SK-N-SH treated with all-trans-retinoic acid at 6 μM for 48 hours (cell line): ENCODE data around the gene PLD3.

Experiments
- ATAC-seq: fragments of 200-7000 bp; cut with Tn5 transposase; 3 replicates; pipeline ENCODE4 v1.9.1; 2020; ENCODE audit warnings: mild to moderate bottlenecking, moderate library complexity
- CREB5 ChIP-seq: fragments of 250-450 bp; sonication (Bioruptor Pico); IDR thresholded peaks from 2 replicates; pipeline ENCODE4 v1.5.1; 2020; ENCODE audit warnings: low read depth, mild to moderate bottlenecking, moderate library complexity
- CSDC2 ChIP-seq: fragments of 250-450 bp; sonication (Bioruptor Pico); IDR thresholded peaks from 2 replicates; pipeline ENCODE4 v1.5.0; 2020; ENCODE audit warnings: mild to moderate bottlenecking, moderate library complexity
- ESRRG ChIP-seq: fragments of 250-450 bp; sonication (Bioruptor Pico); IDR thresholded peaks from 2 replicates; pipeline ENCODE4 v1.6.1; 2021; ENCODE audit warnings: mild to moderate bottlenecking
- GLIS3 ChIP-seq: fragments of 250-450 bp; sonication (Bioruptor Pico); IDR thresholded peaks from 2 replicates; pipeline ENCODE4 v1.5.0; 2020; ENCODE audit warnings: mild to moderate bottlenecking, moderate library complexity
- OSR1 ChIP-seq: fragments of 250-450 bp; sonication (Bioruptor Pico); IDR thresholded peaks from 2 replicates; pipeline ENCODE4 v1.8.0; 2022; ENCODE audit warnings: moderate library complexity, mild to moderate bottlenecking, inconsistent platforms
- PATZ1 ChIP-seq: fragments of 250-450 bp; sonication (Bioruptor Pico); IDR thresholded peaks from 2 replicates; pipeline ENCODE4 v1.8.0; 2020; ENCODE audit warnings: mild to moderate bottlenecking, moderate library complexity, borderline replicate concordance
- POU6F1 ChIP-seq: fragments of 250-450 bp; sonication (Bioruptor Pico); IDR thresholded peaks from 2 replicates; pipeline ENCODE4 v1.8.0; 2021; ENCODE audit warnings: low read depth, mild to moderate bottlenecking, moderate library complexity, borderline replicate concordance
- RARB ChIP-seq: fragments of 250-450 bp; sonication (Bioruptor Pico); IDR thresholded peaks from 2 replicates; pipeline ENCODE4 v1.8.0; 2021; ENCODE audit warnings: mild to moderate bottlenecking, moderate library complexity
- SNAI2 ChIP-seq: fragments of 250-450 bp; sonication (Bioruptor Pico); IDR thresholded peaks from 2 replicates; pipeline ENCODE4 v1.5.0; 2020; ENCODE audit warnings: mild to moderate bottlenecking, moderate library complexity
- TCF4 ChIP-seq: fragments of 250-450 bp; sonication (Bioruptor Pico); IDR thresholded peaks from 2 replicates; pipeline ENCODE4 v1.8.0; 2021; ENCODE audit warnings: mild to moderate bottlenecking, moderate library complexity, borderline replicate concordance
- TOX ChIP-seq: fragments of 250-450 bp; sonication (Bioruptor Pico); IDR thresholded peaks from 2 replicates; pipeline ENCODE4 v1.8.0; 2021; ENCODE audit warnings: mild to moderate bottlenecking, moderate library complexity, borderline replicate concordance
- TSHZ2 ChIP-seq: fragments of 250-450 bp; sonication (Bioruptor Pico); IDR thresholded peaks from 2 replicates; pipeline ENCODE4 v1.5.0; 2020; ENCODE audit warnings: mild to moderate bottlenecking, moderate library complexity
- ZC3H10 ChIP-seq: fragments of 250-450 bp; sonication (Bioruptor Pico); IDR thresholded peaks from 2 replicates; pipeline ENCODE4 v1.5.1; 2021; ENCODE audit warnings: mild to moderate bottlenecking, moderate library complexity
- ZFP3 ChIP-seq: fragments of 250-450 bp; sonication (Bioruptor Pico); IDR thresholded peaks from 2 replicates; pipeline ENCODE4 v1.5.0; 2020; ENCODE audit warnings: mild to moderate bottlenecking, moderate library complexity
- ZFP30 ChIP-seq: fragments of 450-650 bp; formaldehyde crosslinking; IDR thresholded peaks from 2 replicates; pipeline ENCODE4 v1.5.0; 2022; ENCODE audit warnings: mild to moderate bottlenecking, moderate library complexity
- ZNF565 ChIP-seq: fragments of 450-650 bp; formaldehyde crosslinking; conservative IDR thresholded peaks from 2 replicates; pipeline ENCODE4 v1.5.0; 2020; ENCODE audit warnings: low read depth, mild to moderate bottlenecking, moderate library complexity
- ZNF70 ChIP-seq: fragments of 450-650 bp; formaldehyde crosslinking; IDR thresholded peaks from 2 replicates; pipeline ENCODE4 v1.5.0; 2020; ENCODE audit warnings: mild to moderate bottlenecking, moderate library complexity
- ZNF8 ChIP-seq: fragments of 450-650 bp; formaldehyde crosslinking; IDR thresholded peaks from 2 replicates; pipeline ENCODE4 v1.5.0; 2020; ENCODE audit warnings: mild to moderate bottlenecking, moderate library complexity
- TF ChIP-seq, protein P1 (sequence below): fragments of 250-450 bp; sonication (Bioruptor Pico); IDR thresholded peaks from 2 replicates; pipeline ENCODE4 v1.5.1; 2021; ENCODE audit warnings: mild to moderate bottlenecking, moderate library complexity

PLD3 gene

GRCh38 chr19:40317338-40317737, 31.2 kb upstream of the PLD3 start:
- TF ChIP-seq OSR1 (CRISPR knock-in tag): no peak
- ATAC-seq: no peak

DNA sequence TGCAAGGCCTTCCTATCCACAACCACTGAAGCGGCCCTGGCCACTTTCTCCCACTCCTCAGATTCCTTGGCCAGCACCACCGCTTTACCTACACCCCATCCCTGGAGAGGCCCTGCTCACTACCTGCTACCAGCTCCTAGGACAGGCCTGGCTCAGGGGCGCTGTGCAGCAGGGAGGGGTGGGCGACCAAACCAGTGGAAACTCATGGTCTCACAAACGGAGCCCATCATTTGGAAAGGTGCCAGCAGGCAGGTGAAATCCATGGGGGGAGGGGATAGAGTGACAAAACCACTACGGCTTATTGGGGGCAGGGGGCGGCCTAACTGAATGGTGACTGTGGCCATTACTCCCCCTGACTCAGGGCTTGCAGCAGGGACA, 27.9 kb upstream of the PLD3 start:
- no peak for ATAC-seq

DNA sequence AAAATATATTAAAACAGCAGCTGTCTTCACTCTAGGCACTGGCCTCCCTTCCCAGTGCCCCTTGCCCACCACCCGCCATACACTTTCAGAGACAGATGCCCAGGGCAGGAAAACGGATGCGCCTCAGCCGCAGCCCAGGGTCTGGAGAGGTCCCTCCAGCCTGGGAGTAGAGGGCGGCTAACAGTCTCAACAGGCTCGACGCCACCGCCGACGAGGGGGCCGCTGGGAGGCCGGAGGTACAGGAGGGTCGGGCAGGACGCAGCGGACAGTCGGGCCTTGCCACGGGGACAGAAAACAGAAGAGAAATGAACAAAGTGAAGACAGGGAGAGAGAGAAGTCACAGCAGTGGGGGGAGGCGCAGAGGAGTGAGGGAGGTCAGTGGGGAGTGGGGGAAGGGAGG, 27.4 kb upstream of the PLD3 start:
- TF ChIP-seq TOX (CRISPR knock-in tag) (no peak), SNAI2 (CRISPR knock-in tag) (no peak), ZNF8 (no peak), POU6F1 (no peak)
- TF ChIP-seq, protein P1, sequence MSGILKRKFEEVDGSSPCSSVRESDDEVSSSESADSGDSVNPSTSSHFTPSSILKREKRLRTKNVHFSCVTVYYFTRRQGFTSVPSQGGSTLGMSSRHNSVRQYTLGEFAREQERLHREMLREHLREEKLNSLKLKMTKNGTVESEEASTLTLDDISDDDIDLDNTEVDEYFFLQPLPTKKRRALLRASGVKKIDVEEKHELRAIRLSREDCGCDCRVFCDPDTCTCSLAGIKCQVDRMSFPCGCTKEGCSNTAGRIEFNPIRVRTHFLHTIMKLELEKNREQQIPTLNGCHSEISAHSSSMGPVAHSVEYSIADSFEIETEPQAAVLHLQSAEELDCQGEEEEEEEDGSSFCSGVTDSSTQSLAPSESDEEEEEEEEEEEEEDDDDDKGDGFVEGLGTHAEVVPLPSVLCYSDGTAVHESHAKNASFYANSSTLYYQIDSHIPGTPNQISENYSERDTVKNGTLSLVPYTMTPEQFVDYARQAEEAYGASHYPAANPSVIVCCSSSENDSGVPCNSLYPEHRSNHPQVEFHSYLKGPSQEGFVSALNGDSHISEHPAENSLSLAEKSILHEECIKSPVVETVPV: no peak
- TF ChIP-seq, all 23 proteins: peak for 0

More for the DNA sequence above, 27.9 kb upstream of the PLD3 start:
- TF ChIP-seq ESRRG (CRISPR knock-in tag): no peak
- TF ChIP-seq, all 23 proteins: peak for 0

GRCh38 chr19:40321566-40322270, 26.8 kb upstream of the PLD3 start:
- ATAC-seq: no peak
- TF ChIP-seq CREB5 (CRISPR knock-in tag) (no peak), TCF4 (CRISPR knock-in tag) (no peak), CSDC2 (CRISPR knock-in tag) (no peak), TOX (CRISPR knock-in tag) (no peak), ESRRG (CRISPR knock-in tag) (no peak), ZC3H10 (no peak), ZFP30 (CRISPR knock-in tag) (no peak), PATZ1 (CRISPR knock-in tag) (no peak), TSHZ2 (CRISPR knock-in tag) (no peak), GLIS3 (no peak), ZNF8 (no peak), ZFP3 (CRISPR knock-in tag) (no peak), OSR1 (CRISPR knock-in tag) (no peak), ZNF565 (CRISPR knock-in tag) (no peak), ZNF70 (CRISPR knock-in tag) (no peak), SNAI2 (CRISPR knock-in tag) (no peak), RARB (no peak)
- TF ChIP-seq, protein P1: no peak

More for the DNA sequence above, 27.4 kb upstream of the PLD3 start:
- no peak for ATAC-seq
